KMS-11 (cell line): ENCODE data around the gene LOXHD1.
A peak's percentile ranks its signal among the peaks of the same experiment; 100 is the strongest.

ENCODE experiments used
- H2AFZ ChIP-seq: fragments of 200-600 bp; sonication (generic); 2 replicates; pipeline ENCODE4 v1.6.1; 2016; ENCODE audit warnings: antibody characterized with exemption, mixed run types, low read depth
- H3K27ac ChIP-seq: fragments of 200-600 bp; sonication (generic); 2 replicates; pipeline ENCODE4 v1.6.1; 2016; ENCODE audit warnings: mild to moderate bottlenecking, mixed run types
- H3K27me3 ChIP-seq: fragments of 200-600 bp; sonication (generic); 2 replicates; pipeline ENCODE4 v1.6.1; 2017; ENCODE audit warnings: mild to moderate bottlenecking, low read depth, mixed run types, moderate library complexity; ENCODE audit not compliant: insufficient read depth
- H3K36me3 ChIP-seq: fragments of 200-600 bp; sonication (generic); 2 replicates; pipeline ENCODE4 v1.6.1; 2017; ENCODE audit warnings: mild to moderate bottlenecking, mixed run types; ENCODE audit not compliant: insufficient read depth
- H3K4me1 ChIP-seq: fragments of 200-600 bp; sonication (generic); 2 replicates; pipeline ENCODE4 v1.6.1; 2016; ENCODE audit warnings: mild to moderate bottlenecking, low read depth, mixed run types; ENCODE audit not compliant: poor library complexity, severe bottlenecking
- H3K4me2 ChIP-seq: fragments of 200-600 bp; sonication (generic); 2 replicates; pipeline ENCODE4 v1.7.0; 2016; ENCODE audit warnings: mild to moderate bottlenecking, mixed run types
- H3K4me3 ChIP-seq: fragments of 200-600 bp; sonication (generic); IDR thresholded peaks from 2 replicates; pipeline ENCODE4 v1.6.1; 2017; ENCODE audit warnings: low read depth, low read length, mixed read lengths; ENCODE audit not compliant: insufficient read depth
- H3K79me2 ChIP-seq: fragments of 200-600 bp; sonication (generic); 2 replicates; pipeline ENCODE4 v1.6.1; 2016; ENCODE audit warnings: low read depth, mixed run types; ENCODE audit not compliant: insufficient read depth
- H3K9ac ChIP-seq: fragments of 200-600 bp; sonication (generic); 2 replicates; pipeline ENCODE4 v1.6.1; 2016; ENCODE audit warnings: mild to moderate bottlenecking, mixed run types
- H4K20me1 ChIP-seq: fragments of 200-600 bp; sonication (generic); 2 replicates; pipeline ENCODE4 v1.6.1; 2016; ENCODE audit warnings: mild to moderate bottlenecking, mixed run types; ENCODE audit not compliant: insufficient read depth
- CTCF ChIP-seq: fragments of 200-600 bp; sonication (generic); conservative IDR thresholded peaks from 2 replicates; pipeline ENCODE4 v1.6.1; 2017; ENCODE audit warnings: low read depth, mild to moderate bottlenecking, antibody characterized with exemption, low read length, moderate library complexity, mixed read lengths

LOXHD1 gene

GRCh38 chr18:46609048-46609447 is 48.0 kb downstream of the LOXHD1 start:
- H4K20me1 ChIP-seq = no peaks in the 10 kb centered on the region
- no peak for TF ChIP-seq CTCF
- no peak overlapping the region for H3K27ac ChIP-seq
- no peak overlapping the region for H3K4me2 ChIP-seq
- H3K36me3 ChIP-seq = no peaks in the 10 kb centered on the region
- H3K79me2 ChIP-seq = no peaks in the 10 kb centered on the region
- no peak overlapping the region for H3K9ac ChIP-seq
- H3K27me3 ChIP-seq = no peaks in the 10 kb centered on the region
- no peak overlapping the region for H3K4me3 ChIP-seq
- H2AFZ ChIP-seq = no peak overlapping the region
- H3K4me1 ChIP-seq = no peaks in the 10 kb centered on the region

GRCh38 chr18:46607926-46608325 is 49.1 kb downstream of the LOXHD1 start:
- no peaks in the 10 kb centered on the region for H3K27me3 ChIP-seq
- H3K9ac ChIP-seq = no peak overlapping the region
- H3K4me1 ChIP-seq = no peaks in the 10 kb centered on the region
- no peak overlapping the region for H3K27ac ChIP-seq
- no peak overlapping the region for H3K4me3 ChIP-seq
- H2AFZ ChIP-seq = no peak overlapping the region
- no peaks in the 10 kb centered on the region for H4K20me1 ChIP-seq
- no peak for TF ChIP-seq CTCF
- H3K36me3 ChIP-seq = no peaks in the 10 kb centered on the region
- no peaks in the 10 kb centered on the region for H3K79me2 ChIP-seq
- no peak overlapping the region for H3K4me2 ChIP-seq

GRCh38 chr18:46601141-46601805 is 55.7 kb downstream of the LOXHD1 start:
- Histone ChIP-seq H2AFZ (no peak overlapping the region), H3K27ac (no peak overlapping the region), H3K9ac (no peak overlapping the region), H3K27me3 (no peaks in the 10 kb centered on the region), H3K79me2 (no peaks in the 10 kb centered on the region), H4K20me1 (no peaks in the 10 kb centered on the region), H3K36me3 (no peaks in the 10 kb centered on the region), H3K4me1 (peaks cover 9% of the 10 kb centered on the region), H3K4me3 (no peak overlapping the region), H3K4me2 (no peak overlapping the region)
- TF ChIP-seq CTCF = no peak

GRCh38 chr18:46596119-46596518 is 60.9 kb downstream of the LOXHD1 start:
- Histone ChIP-seq H3K4me1 (peaks cover 27% of the 10 kb centered on the region), H3K9ac (no peak overlapping the region), H3K4me2 (peak overlapping the region; percentile 21), H2AFZ (no peak overlapping the region), H4K20me1 (no peaks in the 10 kb centered on the region), H3K79me2 (no peaks in the 10 kb centered on the region), H3K27me3 (no peaks in the 10 kb centered on the region), H3K27ac (peak overlapping the region; percentile 18; the same call in 1 of the 2 replicates), H3K4me3 (no peak overlapping the region), H3K36me3 (no peaks in the 10 kb centered on the region)
- no peak for TF ChIP-seq CTCF
